HG03103 (cell line): Measurements from ENCODE around the gene IMMP2L.
"Not testable (repeated sequence)": the region's sequence is repeated elsewhere in the genome, so short reads cannot be mapped to it uniquely, and the experiment has no call there.

Experiments
- ATAC-seq: cut with Tn5 transposase; IDR thresholded peaks from one replicate; pipeline ENCODE4 v1.9.1; 2021; ENCODE audit warnings: low read depth; ENCODE audit not compliant: unreplicated experiment

The IMMP2L gene

GRCh38 chr7:110720626-110721025 lies 841.7 kb downstream of the IMMP2L start:
- ATAC-seq: no peak

- ATAC-seq: no peak
Observed at GRCh38 chr7:110719741-110720140, 842.6 kb downstream of the IMMP2L start.

- no peak for ATAC-seq
Observed at GRCh38 chr7:110718503-110719205, 843.6 kb downstream of the IMMP2L start.

GRCh38 chr7:110704225-110704624 lies 858.1 kb downstream of the IMMP2L start:
- ATAC-seq: no peak

- ATAC-seq: no peak
Observed at GRCh38 chr7:110698576-110698975, 863.7 kb downstream of the IMMP2L start.

- ATAC-seq: no peak
Observed at GRCh38 chr7:110693344-110693743, 868.9 kb downstream of the IMMP2L start.

GRCh38 chr7:110688908-110689307 lies 873.4 kb downstream of the IMMP2L start:
- no peak for ATAC-seq

GRCh38 chr7:110685899-110686298 lies 876.4 kb downstream of the IMMP2L start:
- ATAC-seq: no peak

GRCh38 chr7:110681941-110682340 lies 880.4 kb downstream of the IMMP2L start:
- ATAC-seq: no peak

- no peak for ATAC-seq
Observed at GRCh38 chr7:110677405-110677804, 884.9 kb downstream of the IMMP2L start.

GRCh38 chr7:110676785-110677184 lies 885.5 kb downstream of the IMMP2L start:
- ATAC-seq: no peak

GRCh38 chr7:110675383-110676103 lies 886.7 kb downstream of the IMMP2L start:
- no peak for ATAC-seq

GRCh38 chr7:110673148-110673547 lies 889.1 kb downstream of the IMMP2L start:
- ATAC-seq: no peak

- ATAC-seq: no peak
Observed at GRCh38 chr7:110669410-110669809, 892.9 kb downstream of the IMMP2L start.

GRCh38 chr7:110664803-110665202 lies 897.5 kb downstream of the IMMP2L start:
- no peak for ATAC-seq

- ATAC-seq: not testable (repeated sequence)
Observed at GRCh38 chr7:110660637-110661036, 901.7 kb downstream of the IMMP2L start.

GRCh38 chr7:110650328-110650727 lies 912.0 kb downstream of the IMMP2L start:
- no peak for ATAC-seq

GRCh38 chr7:110647266-110647665 lies 915.0 kb downstream of the IMMP2L start:
- ATAC-seq: no peak

GRCh38 chr7:110646804-110647203 lies 915.5 kb downstream of the IMMP2L start:
- ATAC-seq: no peak

- ATAC-seq: no peak
Observed at GRCh38 chr7:110645616-110646015, 916.7 kb downstream of the IMMP2L start.

- peak; percentile 50 for ATAC-seq
Observed at GRCh38 chr7:110645060-110645459, 917.2 kb downstream of the IMMP2L start.

- no peak for ATAC-seq
Observed at GRCh38 chr7:110637252-110637651, 925.0 kb downstream of the IMMP2L start.
